Stomach (tissue), 9 donors: ENCODE measurements around the gene KHNYN. TPM values are rescaled to one million over a fixed set of nuclear protein-coding genes. Genes with fewer than 3 reads are reported as not detected.

Experiments
- DNase-seq, 2 donors: peaks; one replicate each; pipeline versions ENCODE4 v3.0.0 to v3.0.0-alpha.2; 2013 to 2019
- H3K27ac ChIP-seq, 5 donors: fragments of 200-600 bp in 4 of 5; sonication (generic) in 4 of 5; one replicate each; pipeline ENCODE4 v1.5.1; 2013 to 2019; ENCODE audit warnings: mild to moderate bottlenecking in 1 of 5, moderate library complexity in 1 of 5
- H3K27me3 ChIP-seq, 3 donors: fragments of 200-600 bp; sonication (generic); one replicate each; pipeline ENCODE4 v1.5.1; 2017 to 2019; ENCODE audit warnings: mixed run types in 1 of 3
- H3K36me3 ChIP-seq, 4 donors: fragments of 200-600 bp; sonication (generic); 1 replicate in 3 of 4; 2 replicates in 1 of 4; pipeline ENCODE4 v1.5.1; 2016 to 2019
- H3K4me1 ChIP-seq, 4 donors: fragments of 200-600 bp; sonication (generic); one replicate each; pipeline ENCODE4 v1.5.1; 2016 to 2019
- H3K4me3 ChIP-seq, 4 donors: fragments of 200-600 bp; sonication (generic) in 3 of 4; one replicate each; pipeline ENCODE4 v1.5.1; 2016 to 2019; ENCODE audit warnings: mild to moderate bottlenecking in 1 of 4
- H3K9me3 ChIP-seq, 4 donors: fragments of 200-600 bp; sonication (generic); one replicate each; pipeline ENCODE4 v1.5.1; 2016 to 2019
- CTCF ChIP-seq, 7 experiments: fragments of 450-650 bp in 4 of 7; fragments of 200-600 bp in 3 of 7; sonication (generic) in 3 of 7; IDR thresholded peaks; one replicate each; pipeline ENCODE4 v1.5.1; 2016 to 2019; ENCODE audit warnings: antibody characterized with exemption in 7 of 7, control low read depth in 2 of 7, mild to moderate bottlenecking in 1 of 7
- EP300 ChIP-seq: sonication (generic); formaldehyde crosslinking; IDR thresholded peaks from one replicate; pipeline ENCODE4 v1.6.1; 2017; ENCODE audit warnings: antibody characterized with exemption
- POLR2A ChIP-seq, 4 donors: fragments of 450-650 bp; IDR thresholded peaks; one replicate each; pipeline ENCODE4 v1.6.1; 2016; ENCODE audit warnings: antibody characterized with exemption in 4 of 4, control low read depth in 2 of 4, mild to moderate bottlenecking in 1 of 4, moderate library complexity in 1 of 4
- POLR2AphosphoS5 ChIP-seq, 3 donors: sonication (generic); formaldehyde crosslinking; IDR thresholded peaks; one replicate each; pipeline ENCODE4 v1.6.1; 2016; ENCODE audit warnings: antibody characterized with exemption in 3 of 3
- WGBS, 5 donors: extraction: QIAGEN DNeasy Blood & Tissue Kit in 3 of 5; methylation state at CpG; one replicate each; pipeline versions ENCODE4 v1.1.5 to v1.1.7; 2013 to 2018; 5-methylcytosine and 5-hydroxymethylcytosine counted together
- intact Hi-C: fragments of 100-400 bp; cut with DNase I; formaldehyde crosslinking; loops from one replicate; pipeline ENCODE4 v1.15.1; 2023; ENCODE audit warnings: low total_unique reads
- polyA plus RNA-seq, 3 donors: library from polyadenylated mRNA; stranded (reverse); fragments of 200-250 nt; gene quantifications; one replicate each; pipeline ENCODE4 v1.2.3, GENCODE V29; 2013
- total RNA-seq, 5 donors: library from RNA; depleted of rRNA; stranded (reverse); fragments of >200 nt; gene quantifications; one replicate each; pipeline versions ENCODE4 v1.1.0 to v1.2.3, GENCODE V29; 2014 to 2016
- donor health status: healthy with polysubstance abuse.
- donor health status: Bipolar disorder and iron deficiency.
- donor health status: healthy.

Gene KHNYN
- total and polyA plus RNA-seq, 8 donors, result 13.9 to 348 (median 65.5) TPM

GRCh38 chr14:24430682-24431568 is 1.2 kb downstream of the KHNYN start:
- intact Hi-C loops, result loop anchor here (5.0 kb wide), 1 partner anchor 99 kb away; no protein-coding TSS in a partner anchor
- H3K27ac ChIP-seq, result peak overlapping the region; percentile 97 to 99 (median 98)
- H3K4me3 ChIP-seq, result peak overlapping the region; percentile 69 to 81 (median 76)
- H3K4me1 ChIP-seq, result peaks cover 55 to 86% (median 79%) of the 10 kb centered on the region in 4 donors
- WGBS, 5 donors, result 4 to 11% (median 8%) methylated on average over 11 to 19 of the region's 19 CpGs
- no peak for TF ChIP-seq CTCF (IDR thresholded peaks at IDR 0.05)
- TF ChIP-seq POLR2A (IDR thresholded peaks at IDR 0.05), result no peak
- TF ChIP-seq POLR2AphosphoS5 (IDR thresholded peaks at IDR 0.05), result no peak
- no peak for TF ChIP-seq EP300
- H3K27me3 ChIP-seq, result no peaks in the 10 kb centered on the region
- peak; percentile 27 to 82 for DNase-seq
- no peaks in the 10 kb centered on the region for H3K9me3 ChIP-seq
- H3K36me3 ChIP-seq, result peaks cover 23 to 47% (median 40%) of the 10 kb centered on the region in 4 donors

GRCh38 chr14:24431569-24432258 is 2.0 kb downstream of the KHNYN start:
- H3K27me3 ChIP-seq, result no peaks in the 10 kb centered on the region
- DNase-seq, result peak; percentile 93 to 96
- intact Hi-C loops, result loop anchor here (5.0 kb wide), 1 partner anchor 99 kb away; no protein-coding TSS in a partner anchor
- H3K4me1 ChIP-seq, result peaks cover 51 to 85% (median 81%) of the 10 kb centered on the region in 4 donors
- TF ChIP-seq POLR2AphosphoS5 (IDR thresholded peaks at IDR 0.05), result peak in 2 of 3 donors; percentile 35 to 85
- peak in 5 of 7 experiments; percentile 82 to 98 (median 94) for TF ChIP-seq CTCF (IDR thresholded peaks at IDR 0.05)
- no peak for TF ChIP-seq EP300
- TF ChIP-seq POLR2A (IDR thresholded peaks at IDR 0.05), result no peak
- no peaks in the 10 kb centered on the region for H3K9me3 ChIP-seq
- H3K4me3 ChIP-seq, result peak overlapping the region; percentile 69 to 81 (median 76)
- WGBS, 5 donors, result 29 to 35% (median 32%) methylated on average over 11 to 15 of the region's 15 CpGs
- H3K36me3 ChIP-seq, result peaks cover 23 to 54% (median 47%) of the 10 kb centered on the region in 4 donors
- peak overlapping the region; percentile 43 to 99 (median 98) for H3K27ac ChIP-seq

- H3K27ac ChIP-seq, result peak overlapping the region in 4 of 5 donors; percentile 97 to 99 (median 98)
- no peaks in the 10 kb centered on the region for H3K9me3 ChIP-seq
- 79 to 87% (median 81%) methylated on average over 15 to 24 of the region's 24 CpGs for WGBS, 5 donors
- intact Hi-C loops, result loop anchor here (5.0 kb wide), 1 partner anchor 100 kb away; no protein-coding TSS in a partner anchor
- peak in 1 of 2 donors; percentile 3 for DNase-seq
- H3K27me3 ChIP-seq, result no peaks in the 10 kb centered on the region
- peaks cover 30 to 62% (median 55%) of the 10 kb centered on the region in 4 donors for H3K36me3 ChIP-seq
- TF ChIP-seq CTCF (IDR thresholded peaks at IDR 0.05), result no peak
- TF ChIP-seq POLR2AphosphoS5 (IDR thresholded peaks at IDR 0.05), result no peak
- TF ChIP-seq EP300, result no peak
- no peak for TF ChIP-seq POLR2A (IDR thresholded peaks at IDR 0.05)
- peak overlapping the region in 3 of 4 donors; percentile 74 to 81 (median 77) for H3K4me3 ChIP-seq
- H3K4me1 ChIP-seq, result peaks cover 53 to 85% (median 82%) of the 10 kb centered on the region in 4 donors
Measured at GRCh38 chr14:24432259-24433131, 2.7 kb downstream of the KHNYN start.
